K562 (cell line): Measurements from ENCODE around the gene NPHP1. TPM values are rescaled to one million over a fixed set of nuclear protein-coding genes. Genes with fewer than 3 reads are reported as not detected.

Source experiments
- ATF4 ChIP-seq: fragments of 450-650 bp; formaldehyde crosslinking; IDR thresholded peaks from 2 replicates; pipeline ENCODE4 v1.4.0; 2022; ENCODE audit warnings: mild to moderate bottlenecking, moderate library complexity
- GTF2E2 ChIP-seq: fragments of 200-800 bp; sonication (Bioruptor generic); IDR thresholded peaks from 2 replicates; pipeline ENCODE4 v1.6.1; 2016; ENCODE audit warnings: missing genetic modification characterization, missing compliant biosample characterization
- MGA ChIP-seq: fragments of 450-650 bp; IDR thresholded peaks from 2 replicates; pipeline ENCODE4 v1.6.1; 2016; ENCODE audit warnings: mild to moderate bottlenecking, moderate library complexity
- polyA plus RNA-seq, 8 experiments: library from polyadenylated mRNA; depleted of rRNA in 4 of 8; stranded (reverse) in 5 of 8; unstranded in 3 of 8; fragments of >200 nt; fragmentation: Nextera tagmentation in 2 of 8; fragmentation: Illumina TruSeq in 1 of 8; extraction: Ambion mirVana in 2 of 8; extraction: Trizol in 1 of 8; gene quantifications; 2 replicates each; pipeline versions ENCODE4 v1.2.1 to v1.2.3, GENCODE V29; 2011 to 2014; ENCODE audit warnings: inconsistent platforms in 1 of 8, missing spikeins in 1 of 8
- total RNA-seq, 7 experiments: library from RNA; depleted of rRNA in 6 of 7; stranded (reverse); fragments of >200 nt in 6 of 7; fragmentation: Illumina TruSeq in 2 of 7; extraction: Trizol in 2 of 7; gene quantifications; 2 replicates each; pipeline versions ENCODE4 v1.2.1 to v1.2.3, GENCODE V29; 2011 to 2021; ENCODE audit warnings: low replicate concordance in 1 of 7

NPHP1 gene
- total and polyA plus RNA-seq, 9 of the 15 experiments (the other 6 are each of a cell fraction or from before 2014, with no cell fraction given), result 0.11 to 0.32 (median 0.20) TPM; not detected in 5

GRCh38 chr2:110104025-110104771, 100.6 kb downstream of the NPHP1 start (continued):
- no peak for TF ChIP-seq MGA
- TF ChIP-seq ATF4 (CRISPR knock-in tag), result no peak
- no peak for TF ChIP-seq GTF2E2
